ENCODE data around the gene CA12.

Gene CA12

DNA sequence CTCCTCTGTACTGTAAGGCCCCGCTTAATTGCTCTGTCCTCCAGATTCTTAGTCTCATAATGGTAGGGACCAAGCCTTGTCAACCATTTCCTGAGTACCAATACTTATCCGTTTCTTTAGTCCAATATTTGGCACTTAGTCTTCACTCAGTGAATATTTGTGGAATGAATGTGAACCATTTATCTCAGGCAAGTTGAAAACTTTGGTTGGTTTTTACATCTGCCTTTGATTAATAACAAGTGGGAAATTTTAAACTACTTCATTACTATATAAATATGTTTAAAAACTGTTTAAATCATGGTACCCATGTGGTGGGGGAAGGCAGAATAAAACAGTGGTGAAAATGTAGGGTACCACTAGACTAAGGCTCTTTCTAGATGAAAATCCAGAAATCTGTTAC lies 15.2 kb downstream of the CA12 start:
- Histone ChIP-seq H3K4me1 (ENCODE audit: insufficient read depth, low read length) (no peaks in the 10 kb centered on the region), H3K27me3 (ENCODE audit: insufficient read depth, low read length, poor library complexity) (peaks cover 12% of the 10 kb centered on the region), H3K4me2 (ENCODE audit: insufficient read depth, low read length) (no peak overlapping the region), H3K9me3 (ENCODE audit: insufficient read depth, low read length, severe bottlenecking) (no peaks in the 10 kb centered on the region), H4K20me1 (ENCODE audit: insufficient read depth, low read length) (no peaks in the 10 kb centered on the region), H3K4me3 (ENCODE audit: low read depth in 1 of 2, low read length in 2 of 2) (no peak overlapping the region), H3K27ac (ENCODE audit: low read length) (no peak overlapping the region), H3K9ac (ENCODE audit: low read depth, low read length) (no peak overlapping the region), H3K36me3 (ENCODE audit: insufficient read depth, low read length) (no peaks in the 10 kb centered on the region), H2AFZ (ENCODE audit: low read depth, low read length) (no peak overlapping the region), H3K79me2 (ENCODE audit: insufficient read depth, low read length) (no peaks in the 10 kb centered on the region)
- DNase-seq (no peak), ATAC-seq (ENCODE audit: insufficient read depth, low read depth) (no peak)
- TF ChIP-seq EZH2 (IDR thresholded peaks at IDR 0.05; ENCODE audit: borderline replicate concordance, low read depth, low read length, severe bottlenecking) = no peak
- TF ChIP-seq, protein P1, sequence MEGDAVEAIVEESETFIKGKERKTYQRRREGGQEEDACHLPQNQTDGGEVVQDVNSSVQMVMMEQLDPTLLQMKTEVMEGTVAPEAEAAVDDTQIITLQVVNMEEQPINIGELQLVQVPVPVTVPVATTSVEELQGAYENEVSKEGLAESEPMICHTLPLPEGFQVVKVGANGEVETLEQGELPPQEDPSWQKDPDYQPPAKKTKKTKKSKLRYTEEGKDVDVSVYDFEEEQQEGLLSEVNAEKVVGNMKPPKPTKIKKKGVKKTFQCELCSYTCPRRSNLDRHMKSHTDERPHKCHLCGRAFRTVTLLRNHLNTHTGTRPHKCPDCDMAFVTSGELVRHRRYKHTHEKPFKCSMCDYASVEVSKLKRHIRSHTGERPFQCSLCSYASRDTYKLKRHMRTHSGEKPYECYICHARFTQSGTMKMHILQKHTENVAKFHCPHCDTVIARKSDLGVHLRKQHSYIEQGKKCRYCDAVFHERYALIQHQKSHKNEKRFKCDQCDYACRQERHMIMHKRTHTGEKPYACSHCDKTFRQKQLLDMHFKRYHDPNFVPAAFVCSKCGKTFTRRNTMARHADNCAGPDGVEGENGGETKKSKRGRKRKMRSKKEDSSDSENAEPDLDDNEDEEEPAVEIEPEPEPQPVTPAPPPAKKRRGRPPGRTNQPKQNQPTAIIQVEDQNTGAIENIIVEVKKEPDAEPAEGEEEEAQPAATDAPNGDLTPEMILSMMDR (IDR thresholded peaks at IDR 0.05; ENCODE audit: borderline replicate concordance, extremely low read depth, low read length, poor library complexity, severe bottlenecking) = no peak

DNA sequence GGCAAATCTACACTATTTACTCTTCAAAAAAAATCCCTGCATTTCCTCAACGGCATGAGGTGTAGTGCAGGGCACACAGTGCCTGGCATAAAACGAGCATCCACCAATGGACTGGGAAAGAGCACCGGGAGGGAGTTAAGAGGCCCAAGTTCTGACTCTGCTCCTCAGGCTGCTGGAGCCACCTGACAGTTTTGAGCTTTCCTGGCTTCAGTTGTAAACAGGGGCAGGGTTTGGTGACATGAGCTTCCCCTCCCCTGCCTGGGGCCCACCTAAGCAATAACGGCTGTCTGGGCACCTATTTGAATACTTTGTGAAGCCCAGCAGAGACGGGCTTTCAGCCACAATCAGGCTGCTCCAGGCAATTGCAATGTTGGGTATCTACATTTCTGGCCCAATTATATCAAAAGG lies 16.4 kb downstream of the CA12 start:
- Histone ChIP-seq H3K4me1 (ENCODE audit: insufficient read depth, low read length) (no peaks in the 10 kb centered on the region), H2AFZ (ENCODE audit: low read depth, low read length) (no peak overlapping the region), H3K9ac (ENCODE audit: low read depth, low read length) (no peak overlapping the region), H3K36me3 (ENCODE audit: insufficient read depth, low read length) (no peaks in the 10 kb centered on the region), H3K4me3 (ENCODE audit: low read depth in 1 of 2, low read length in 2 of 2) (no peak overlapping the region), H3K27ac (ENCODE audit: low read length) (no peak overlapping the region), H4K20me1 (ENCODE audit: insufficient read depth, low read length) (no peaks in the 10 kb centered on the region), H3K4me2 (ENCODE audit: insufficient read depth, low read length) (no peak overlapping the region), H3K9me3 (ENCODE audit: insufficient read depth, low read length, severe bottlenecking) (no peaks in the 10 kb centered on the region), H3K79me2 (ENCODE audit: insufficient read depth, low read length) (no peaks in the 10 kb centered on the region), H3K27me3 (ENCODE audit: insufficient read depth, low read length, poor library complexity) (peaks cover 14% of the 10 kb centered on the region)
- DNase-seq = no peak
- no peak for TF ChIP-seq EZH2 (IDR thresholded peaks at IDR 0.05; ENCODE audit: borderline replicate concordance, low read depth, low read length, severe bottlenecking)
- TF ChIP-seq, protein P1 (IDR thresholded peaks at IDR 0.05; ENCODE audit: borderline replicate concordance, extremely low read depth, low read length, poor library complexity, severe bottlenecking) = no peak
- no peak for ATAC-seq (ENCODE audit: insufficient read depth, low read depth)

DNA sequence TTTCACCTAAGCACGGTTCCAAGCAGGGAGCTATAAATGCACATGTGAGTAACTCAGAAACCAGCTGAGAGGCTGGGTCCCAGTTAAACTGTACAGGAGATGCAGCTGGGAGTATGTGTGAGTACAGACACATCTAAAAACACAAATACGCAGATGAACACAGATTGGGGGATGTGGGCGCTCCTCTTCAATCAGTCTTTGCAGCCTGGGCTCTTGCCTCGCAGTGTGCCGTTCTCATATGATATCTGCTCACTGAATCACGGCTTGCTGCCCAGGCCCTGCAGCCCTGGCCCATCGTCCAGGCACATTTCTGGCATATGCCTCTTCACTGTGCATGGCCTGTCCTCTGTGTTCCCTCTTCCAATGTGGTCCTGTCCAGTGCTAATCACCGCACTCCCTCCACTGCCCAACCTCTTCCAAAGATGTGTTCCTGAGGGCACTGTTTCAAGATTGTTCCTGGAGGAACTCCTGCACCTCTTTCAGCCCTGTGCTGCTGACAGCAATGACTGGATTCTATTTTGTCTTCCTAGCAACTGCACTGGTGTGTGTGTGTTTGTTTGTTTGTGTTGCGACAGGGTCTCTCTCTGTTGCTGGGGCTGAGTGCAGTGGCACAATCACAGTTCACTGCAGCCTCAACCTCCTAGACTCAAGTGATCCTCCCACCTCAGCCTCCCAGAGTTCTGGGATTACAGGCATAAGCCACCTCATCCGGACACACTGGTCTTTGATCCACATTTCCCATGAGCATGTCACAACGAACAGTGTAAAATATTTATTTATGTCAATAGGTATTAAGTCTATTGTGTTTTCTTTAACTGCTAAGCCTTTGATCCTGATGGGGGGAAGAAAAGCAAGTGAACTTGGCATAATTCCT lies 17.0 kb downstream of the CA12 start:
- no peak overlapping the region for H3K9ac ChIP-seq (ENCODE audit: low read depth, low read length)
- TF ChIP-seq EZH2 (IDR thresholded peaks at IDR 0.05; ENCODE audit: borderline replicate concordance, low read depth, low read length, severe bottlenecking) = no peak
- TF ChIP-seq, protein P1 (IDR thresholded peaks at IDR 0.05; ENCODE audit: borderline replicate concordance, extremely low read depth, low read length, poor library complexity, severe bottlenecking) = no peak
- no peak overlapping the region for H3K4me3 ChIP-seq (ENCODE audit: low read depth in 1 of 2, low read length in 2 of 2)
- ATAC-seq (ENCODE audit: insufficient read depth, low read depth) (no peak), DNase-seq (no peak)
- H3K9me3 ChIP-seq (ENCODE audit: insufficient read depth, low read length, severe bottlenecking) = no peaks in the 10 kb centered on the region
- no peaks in the 10 kb centered on the region for H3K4me1 ChIP-seq (ENCODE audit: insufficient read depth, low read length)
- no peak overlapping the region for H2AFZ ChIP-seq (ENCODE audit: low read depth, low read length)
- no peaks in the 10 kb centered on the region for H3K79me2 ChIP-seq (ENCODE audit: insufficient read depth, low read length)
- H3K27ac ChIP-seq (ENCODE audit: low read length) = no peak overlapping the region
- peaks cover 18% of the 10 kb centered on the region for H3K27me3 ChIP-seq (ENCODE audit: insufficient read depth, low read length, poor library complexity)
- no peak overlapping the region for H3K4me2 ChIP-seq (ENCODE audit: insufficient read depth, low read length)
- H3K36me3 ChIP-seq (ENCODE audit: insufficient read depth, low read length) = no peaks in the 10 kb centered on the region
- no peaks in the 10 kb centered on the region for H4K20me1 ChIP-seq (ENCODE audit: insufficient read depth, low read length)

All from DND-41 (cell line).